HG02798 (cell line): Measurements from ENCODE around the gene EPB41L2.
A peak's percentile ranks its signal among the peaks of the same experiment; 100 is the strongest.
"Not testable (repeated sequence)": the region's sequence is repeated elsewhere in the genome, so short reads cannot be mapped to it uniquely, and the experiment has no call there.

Experiments used
- ATAC-seq: cut with Tn5 transposase; IDR thresholded peaks from one replicate; pipeline ENCODE4 v1.9.1; 2021; ENCODE audit warnings: mild to moderate bottlenecking; ENCODE audit not compliant: unreplicated experiment, poor library complexity

The EPB41L2 gene

GRCh38 chr6:131038597-131039344 is 24.3 kb downstream of the EPB41L2 start:
- ATAC-seq, result no peak

GRCh38 chr6:131037194-131037897 is 25.7 kb downstream of the EPB41L2 start:
- no peak for ATAC-seq

GRCh38 chr6:131036601-131037000 is 26.4 kb downstream of the EPB41L2 start:
- ATAC-seq, result no peak

GRCh38 chr6:131036143-131036542 is 26.9 kb downstream of the EPB41L2 start:
- no peak for ATAC-seq

- no peak for ATAC-seq
These were observed 27.5 kb downstream of the EPB41L2 start for GRCh38 chr6:131035582-131035981.

- no peak for ATAC-seq
These were observed 29.4 kb downstream of the EPB41L2 start for GRCh38 chr6:131033631-131034030.

- peak; percentile 95 for ATAC-seq
These were observed 33.3 kb downstream of the EPB41L2 start for GRCh38 chr6:131029626-131030297.

GRCh38 chr6:131027326-131027725 is 35.7 kb downstream of the EPB41L2 start:
- ATAC-seq, result no peak

GRCh38 chr6:131026243-131026642 is 36.8 kb downstream of the EPB41L2 start:
- ATAC-seq, result no peak

GRCh38 chr6:131024565-131024964 is 38.5 kb downstream of the EPB41L2 start:
- peak; percentile 44 for ATAC-seq

- ATAC-seq, result peak; percentile 2
These were observed 39.1 kb downstream of the EPB41L2 start for GRCh38 chr6:131023834-131024504.

- no peak for ATAC-seq
These were observed 40.4 kb downstream of the EPB41L2 start for GRCh38 chr6:131022691-131023090.

- ATAC-seq, result no peak
These were observed 45.1 kb downstream of the EPB41L2 start for GRCh38 chr6:131017962-131018361.

GRCh38 chr6:131015630-131016263 is 47.3 kb downstream of the EPB41L2 start:
- no peak for ATAC-seq

- ATAC-seq, result no peak
These were observed 47.9 kb downstream of the EPB41L2 start for GRCh38 chr6:131015025-131015591.

- ATAC-seq, result no peak
These were observed 48.8 kb downstream of the EPB41L2 start for GRCh38 chr6:131014080-131014776.

- no peak for ATAC-seq
These were observed 49.5 kb downstream of the EPB41L2 start for GRCh38 chr6:131013495-131013894.

- ATAC-seq, result no peak
These were observed 53.3 kb downstream of the EPB41L2 start for GRCh38 chr6:131009790-131010189.

- not testable (repeated sequence) for ATAC-seq
These were observed 54.1 kb downstream of the EPB41L2 start for GRCh38 chr6:131008965-131009364.
